WI38 (cell line): ENCODE measurements around the gene ATP6V1G1.

Source experiments
- H3K4me3 ChIP-seq: 2 replicates; pipeline ENCODE4 v1.5.1; 2011; ENCODE audit warnings: low read depth, mild to moderate bottlenecking, control low read depth, low read length
- CTCF ChIP-seq: IDR thresholded peaks from 2 replicates; pipeline ENCODE4 v1.5.1; 2012; ENCODE audit warnings: low read depth, mild to moderate bottlenecking, control low read depth, low read length

ATP6V1G1 gene

GRCh38 chr9:114641967-114642366 is 54.4 kb downstream of the ATP6V1G1 start:
- no peak overlapping the region for H3K4me3 ChIP-seq

GRCh38 chr9:114643001-114643400 is 55.4 kb downstream of the ATP6V1G1 start:
- TF ChIP-seq CTCF: no peak
- no peak overlapping the region for H3K4me3 ChIP-seq

More at GRCh38 chr9:114641967-114642366, 54.4 kb downstream of the ATP6V1G1 start:
- no peak for TF ChIP-seq CTCF

- no peak for TF ChIP-seq CTCF
- H3K4me3 ChIP-seq: no peak overlapping the region
These were observed 56.3 kb downstream of the ATP6V1G1 start for GRCh38 chr9:114643896-114644295.
